Measurements from ENCODE around the gene PNLIPRP3.

Gene PNLIPRP3

DNA sequence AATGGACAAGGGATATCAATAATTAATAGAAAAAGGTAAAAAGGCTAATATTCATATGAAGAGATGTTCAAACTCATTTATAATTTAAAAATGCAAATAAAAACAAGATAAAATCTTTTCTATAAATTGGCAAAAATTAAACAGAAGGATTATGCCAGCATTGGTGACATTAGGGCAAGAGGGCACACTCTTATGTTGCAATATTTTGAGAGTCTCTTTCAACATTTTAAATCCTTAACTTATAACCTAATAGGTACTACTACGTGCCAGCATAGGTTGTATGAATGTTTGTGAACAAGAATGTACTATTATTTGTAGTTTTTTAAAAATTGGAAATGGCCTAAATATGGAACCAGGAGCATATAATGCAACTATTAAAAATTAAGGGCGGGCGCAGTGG, 24.8 kb upstream of the PNLIPRP3 start:
- H3K4me3 ChIP-seq (ENCODE audit: control insufficient read depth, low read depth, low read length), result no peak overlapping the region
- no peak for TF ChIP-seq CTCF (IDR thresholded peaks at IDR 0.05; ENCODE audit: control insufficient read depth, insufficient read depth, low read depth, low read length, missing control alignments)
- DNase-seq (ENCODE audit: low read depth), result no peak

DNA sequence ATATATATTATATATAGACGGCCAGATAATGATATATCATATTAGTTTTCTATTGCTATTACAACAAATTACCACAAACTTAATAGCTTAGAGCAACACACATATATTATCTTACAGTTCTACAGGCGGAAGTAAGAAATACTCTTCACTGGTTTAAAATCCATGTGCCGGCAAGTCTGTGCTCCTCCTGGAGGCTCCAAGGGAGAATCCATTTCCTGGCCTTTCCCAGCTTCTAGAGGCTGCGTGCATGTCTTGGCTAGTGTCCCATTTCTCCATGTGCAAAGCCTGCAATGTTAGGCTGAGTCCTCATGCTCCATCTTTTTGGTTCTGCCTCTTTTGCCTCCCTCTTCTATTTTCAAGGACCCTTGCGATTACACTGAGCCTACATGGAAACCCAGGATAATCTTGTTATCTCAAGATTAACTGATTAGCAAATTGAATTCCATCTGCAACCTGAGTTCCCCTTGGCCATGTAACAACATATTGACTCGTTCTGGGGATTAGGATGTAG, 23.9 kb upstream of the PNLIPRP3 start:
- TF ChIP-seq CTCF (IDR thresholded peaks at IDR 0.05; ENCODE audit: control insufficient read depth, insufficient read depth, low read depth, low read length, missing control alignments), result no peak
- no peak for DNase-seq (ENCODE audit: low read depth)
- H3K4me3 ChIP-seq (ENCODE audit: control insufficient read depth, low read depth, low read length), result no peak overlapping the region

GRCh38 chr10:116408719-116409118, 18.9 kb upstream of the PNLIPRP3 start:
- no peak overlapping the region for H3K4me3 ChIP-seq (ENCODE audit: control insufficient read depth, low read depth, low read length)
- TF ChIP-seq CTCF (IDR thresholded peaks at IDR 0.05; ENCODE audit: control insufficient read depth, insufficient read depth, low read depth, low read length, missing control alignments), result no peak
- DNase-seq (ENCODE audit: low read depth), result no peak

DNA sequence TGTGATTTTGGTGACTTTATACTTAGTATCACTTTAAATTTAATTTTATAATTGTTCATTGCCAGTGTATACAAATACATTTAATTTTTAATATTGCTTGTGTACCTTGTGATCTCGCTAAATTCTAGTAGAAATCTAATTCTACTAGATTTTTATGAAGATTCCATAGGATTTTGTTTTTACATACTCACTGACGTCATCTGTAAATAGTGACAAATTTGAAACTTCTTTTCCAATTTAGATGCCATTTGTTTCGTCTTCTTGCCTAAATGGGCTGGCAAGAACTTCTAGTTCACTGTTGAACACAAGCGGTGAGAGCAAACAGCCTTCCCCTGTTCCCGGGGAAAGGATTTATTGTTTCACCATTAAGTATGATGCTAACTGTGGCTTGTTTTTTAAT, 17.3 kb upstream of the PNLIPRP3 start:
- DNase-seq (ENCODE audit: low read depth), result no peak
- TF ChIP-seq CTCF (IDR thresholded peaks at IDR 0.05; ENCODE audit: control insufficient read depth, insufficient read depth, low read depth, low read length, missing control alignments), result no peak
- no peak overlapping the region for H3K4me3 ChIP-seq (ENCODE audit: control insufficient read depth, low read depth, low read length)

DNA sequence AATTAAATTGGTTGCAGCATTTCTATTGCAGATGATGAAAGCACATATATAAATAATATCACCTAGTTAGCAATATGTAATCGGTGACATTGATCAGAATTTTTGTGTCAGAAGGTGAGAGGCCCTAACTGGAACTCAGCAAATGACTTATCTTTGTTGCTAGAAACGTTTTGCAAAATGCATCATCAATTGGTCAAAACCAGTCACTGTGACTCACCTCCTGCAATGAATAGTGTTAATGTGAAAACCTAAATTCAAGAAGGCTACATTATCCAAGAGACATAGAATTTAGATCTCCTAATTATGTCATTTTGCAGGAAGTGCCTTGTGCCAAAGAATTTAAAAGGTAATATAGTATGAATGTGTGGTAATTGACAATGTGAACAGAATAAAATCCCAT, 9.8 kb upstream of the PNLIPRP3 start:
- no peak for DNase-seq (ENCODE audit: low read depth)
- no peak for TF ChIP-seq CTCF (IDR thresholded peaks at IDR 0.05; ENCODE audit: control insufficient read depth, insufficient read depth, low read depth, low read length, missing control alignments)

GRCh38 chr10:116418389-116418788, 9.3 kb upstream of the PNLIPRP3 start:
- H3K4me3 ChIP-seq (ENCODE audit: control insufficient read depth, low read depth, low read length), result no peak overlapping the region
- no peak for TF ChIP-seq CTCF (IDR thresholded peaks at IDR 0.05; ENCODE audit: control insufficient read depth, insufficient read depth, low read depth, low read length, missing control alignments)
- DNase-seq (ENCODE audit: low read depth), result no peak

More for the DNA sequence above, 9.8 kb upstream of the PNLIPRP3 start:
- no peak overlapping the region for H3K4me3 ChIP-seq (ENCODE audit: control insufficient read depth, low read depth, low read length)

- DNase-seq (ENCODE audit: low read depth), result no peak
- no peak overlapping the region for H3K4me3 ChIP-seq (ENCODE audit: control insufficient read depth, low read depth, low read length)
- TF ChIP-seq CTCF (IDR thresholded peaks at IDR 0.05; ENCODE audit: control insufficient read depth, insufficient read depth, low read depth, low read length, missing control alignments), result no peak
These were observed 5.8 kb upstream of the PNLIPRP3 start for GRCh38 chr10:116421815-116422214.

All from AG09309 (cell line).